HEK293 (cell line): ENCODE results near the gene ACVR1.

Experiments
- CTCF ChIP-seq: fragments of 450-650 bp; formaldehyde crosslinking; IDR thresholded peaks from 2 replicates; pipeline ENCODE4 v1.5.1; 2016; ENCODE audit warnings: missing biosample characterization, missing genetic modification characterization
- ZNF530 ChIP-seq: fragments of 450-650 bp; formaldehyde crosslinking; IDR thresholded peaks from 2 replicates; pipeline ENCODE4 v1.5.1; 2016; ENCODE audit warnings: low read depth, missing biosample characterization, missing genetic modification characterization

DNA sequence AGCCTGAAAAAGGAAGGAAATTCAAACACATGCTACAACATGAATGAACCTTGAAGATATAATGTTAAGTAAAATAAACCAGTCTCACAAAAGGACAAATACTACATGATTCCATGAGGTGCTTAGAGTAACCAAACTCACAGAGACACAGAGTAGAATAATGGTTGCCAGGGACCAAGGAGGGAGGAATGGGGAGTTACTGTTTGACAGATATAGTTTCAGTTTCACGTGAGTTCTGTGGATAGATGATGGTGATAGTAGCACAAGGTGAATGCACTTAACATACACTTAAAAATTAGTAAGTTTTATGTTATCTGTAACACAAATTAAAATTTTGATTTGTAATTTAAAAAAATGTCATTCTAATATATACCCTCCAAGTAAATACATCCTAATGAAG is 140.6 kb downstream of the ACVR1 start:
- TF ChIP-seq CTCF (tag by site-specific recombination) (no peak), ZNF530 (tag by site-specific recombination) (no peak)
